Breast epithelium (tissue), 4 donors: Measurements from ENCODE around the gene RREB1. TPM values are rescaled to one million over a fixed set of nuclear protein-coding genes. Genes with fewer than 3 reads are reported as not detected.

Experiments used
- DNase-seq, 2 donors: peaks; one replicate each; pipeline ENCODE4 v3.0.0-alpha.2; 2019; ENCODE audit warnings: low spot score in 2 of 2
- H3K27ac ChIP-seq, 2 donors: fragments of 200-600 bp; sonication (generic) in 1 of 2; one replicate each; pipeline ENCODE4 v1.5.1; 2016 to 2019; ENCODE audit warnings: mild to moderate bottlenecking in 1 of 2
- H3K27me3 ChIP-seq, 2 donors: fragments of 200-600 bp; sonication (generic) in 1 of 2; one replicate each; pipeline versions ENCODE4 v1.5.1 to v1.6.0; 2017 to 2019; ENCODE audit warnings: control low read depth in 1 of 2, mild to moderate bottlenecking in 1 of 2
- H3K36me3 ChIP-seq: fragments of 200-600 bp; one replicate; pipeline ENCODE4 v1.5.1; 2019
- H3K4me1 ChIP-seq, 2 donors: fragments of 200-600 bp; sonication (generic); one replicate each; pipeline ENCODE4 v1.5.1; 2016 to 2019; ENCODE audit warnings: control low read depth in 1 of 2
- H3K4me3 ChIP-seq, 3 donors: fragments of 200-600 bp; sonication (generic); 1 replicate in 2 of 3; 2 replicates in 1 of 3; pipeline ENCODE4 v1.5.1; 2016 to 2019; ENCODE audit warnings: mild to moderate bottlenecking in 3 of 3, moderate library complexity in 2 of 3
- H3K9me3 ChIP-seq, 2 donors: fragments of 200-600 bp; sonication (generic) in 1 of 2; one replicate each; pipeline ENCODE4 v1.5.1; 2016 to 2019; ENCODE audit warnings: control low read depth in 1 of 2
- POLR2A ChIP-seq: fragments of 450-650 bp; IDR thresholded peaks from one replicate; pipeline ENCODE4 v1.6.1; 2016; ENCODE audit warnings: antibody characterized with exemption, mild to moderate bottlenecking, moderate library complexity
- POLR2AphosphoS5 ChIP-seq, 3 donors: sonication (generic); formaldehyde crosslinking; IDR thresholded peaks; one replicate each; pipeline ENCODE4 v1.6.1; 2017; ENCODE audit warnings: antibody characterized with exemption in 3 of 3
- intact Hi-C: fragments of 100-400 bp; cut with DNase I; formaldehyde crosslinking; loops from one replicate; pipeline ENCODE4 v1.15.1; 2023; ENCODE audit warnings: low total_unique reads
- total RNA-seq, 3 donors: library from RNA; depleted of rRNA; stranded (reverse); fragments of >200 nt; gene quantifications; one replicate each; pipeline ENCODE4 v1.1.0, GENCODE V29; 2016
- TF ChIP-seq, protein P1 (sequence below), 3 donors: fragments of 450-650 bp; IDR thresholded peaks; one replicate each; pipeline ENCODE4 v1.5.1; 2016 to 2017; ENCODE audit warnings: antibody characterized with exemption in 3 of 3, mild to moderate bottlenecking in 3 of 3, moderate library complexity in 3 of 3

The RREB1 gene
- total RNA-seq, 3 donors from 2014 or later: 36.0 to 39.8 (median 39.7) TPM

- no peaks in the 10 kb centered on the region for H3K4me1 ChIP-seq
- intact Hi-C loops: no loop called here
- H3K4me3 ChIP-seq: no peak overlapping the region
- no peak for DNase-seq
- no peak overlapping the region for H3K27ac ChIP-seq
- H3K9me3 ChIP-seq: no peaks in the 10 kb centered on the region
- H3K36me3 ChIP-seq: peaks cover 10% of the 10 kb centered on the region
- no peaks in the 10 kb centered on the region for H3K27me3 ChIP-seq
- TF ChIP-seq POLR2A (no peak), POLR2AphosphoS5 (IDR thresholded peaks at IDR 0.05) (no peak)
- TF ChIP-seq, protein P1, sequence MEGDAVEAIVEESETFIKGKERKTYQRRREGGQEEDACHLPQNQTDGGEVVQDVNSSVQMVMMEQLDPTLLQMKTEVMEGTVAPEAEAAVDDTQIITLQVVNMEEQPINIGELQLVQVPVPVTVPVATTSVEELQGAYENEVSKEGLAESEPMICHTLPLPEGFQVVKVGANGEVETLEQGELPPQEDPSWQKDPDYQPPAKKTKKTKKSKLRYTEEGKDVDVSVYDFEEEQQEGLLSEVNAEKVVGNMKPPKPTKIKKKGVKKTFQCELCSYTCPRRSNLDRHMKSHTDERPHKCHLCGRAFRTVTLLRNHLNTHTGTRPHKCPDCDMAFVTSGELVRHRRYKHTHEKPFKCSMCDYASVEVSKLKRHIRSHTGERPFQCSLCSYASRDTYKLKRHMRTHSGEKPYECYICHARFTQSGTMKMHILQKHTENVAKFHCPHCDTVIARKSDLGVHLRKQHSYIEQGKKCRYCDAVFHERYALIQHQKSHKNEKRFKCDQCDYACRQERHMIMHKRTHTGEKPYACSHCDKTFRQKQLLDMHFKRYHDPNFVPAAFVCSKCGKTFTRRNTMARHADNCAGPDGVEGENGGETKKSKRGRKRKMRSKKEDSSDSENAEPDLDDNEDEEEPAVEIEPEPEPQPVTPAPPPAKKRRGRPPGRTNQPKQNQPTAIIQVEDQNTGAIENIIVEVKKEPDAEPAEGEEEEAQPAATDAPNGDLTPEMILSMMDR (IDR thresholded peaks at IDR 0.05): no peak
Measured at GRCh38 chr6:7247828-7248227, 140.1 kb downstream of the RREB1 start.

DNA sequence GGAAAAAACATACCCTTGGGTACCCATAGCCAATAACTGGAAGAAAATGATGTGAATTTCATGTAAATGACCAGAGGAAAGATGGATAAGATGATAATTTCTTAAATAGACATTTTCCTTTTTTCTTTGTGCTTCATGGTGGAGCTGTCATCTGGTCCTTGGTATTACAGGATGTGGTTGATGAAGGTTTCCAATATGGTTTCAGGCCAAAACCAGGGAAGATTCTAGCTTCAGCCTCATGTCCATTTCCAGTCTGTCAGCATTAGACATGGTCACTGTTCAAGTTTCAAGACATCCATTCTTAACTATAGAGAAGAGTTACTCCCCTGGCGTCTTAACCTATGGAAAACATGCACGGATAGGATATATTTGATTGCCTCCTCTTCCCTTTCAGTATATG lies 141.6 kb downstream of the RREB1 start:
- H3K4me3 ChIP-seq: no peak overlapping the region
- no peaks in the 10 kb centered on the region for H3K27me3 ChIP-seq
- H3K9me3 ChIP-seq: no peaks in the 10 kb centered on the region
- intact Hi-C loops: no loop called here
- no peak for TF ChIP-seq POLR2AphosphoS5 (IDR thresholded peaks at IDR 0.05)
- no peak for TF ChIP-seq POLR2A
- TF ChIP-seq, protein P1 (IDR thresholded peaks at IDR 0.05): no peak
- no peaks in the 10 kb centered on the region for H3K4me1 ChIP-seq
- no peak overlapping the region for H3K27ac ChIP-seq
- DNase-seq: no peak
- H3K36me3 ChIP-seq: peaks cover 10% of the 10 kb centered on the region

GRCh38 chr6:7249946-7250643 lies 142.3 kb downstream of the RREB1 start:
- DNase-seq: no peak
- no peak overlapping the region for H3K4me3 ChIP-seq
- TF ChIP-seq POLR2AphosphoS5 (IDR thresholded peaks at IDR 0.05) (no peak), POLR2A (no peak)
- TF ChIP-seq, protein P1 (IDR thresholded peaks at IDR 0.05): no peak
- H3K27ac ChIP-seq: no peak overlapping the region
- no peaks in the 10 kb centered on the region for H3K4me1 ChIP-seq
- intact Hi-C loops: no loop called here
- H3K27me3 ChIP-seq: no peaks in the 10 kb centered on the region
- no peaks in the 10 kb centered on the region for H3K9me3 ChIP-seq
- H3K36me3 ChIP-seq: peaks cover 10% of the 10 kb centered on the region

GRCh38 chr6:7250812-7251211 lies 143.1 kb downstream of the RREB1 start:
- Histone ChIP-seq H3K4me1 (no peaks in the 10 kb centered on the region), H3K9me3 (peaks cover under 1 to 3% of the 10 kb centered on the region in 2 donors), H3K27ac (no peak overlapping the region), H3K4me3 (no peak overlapping the region), H3K36me3 (peaks cover 10% of the 10 kb centered on the region), H3K27me3 (no peaks in the 10 kb centered on the region)
- intact Hi-C loops: no loop called here
- TF ChIP-seq POLR2AphosphoS5 (IDR thresholded peaks at IDR 0.05) (no peak), POLR2A (no peak)
- TF ChIP-seq, protein P1 (IDR thresholded peaks at IDR 0.05): no peak
- DNase-seq: no peak

DNA sequence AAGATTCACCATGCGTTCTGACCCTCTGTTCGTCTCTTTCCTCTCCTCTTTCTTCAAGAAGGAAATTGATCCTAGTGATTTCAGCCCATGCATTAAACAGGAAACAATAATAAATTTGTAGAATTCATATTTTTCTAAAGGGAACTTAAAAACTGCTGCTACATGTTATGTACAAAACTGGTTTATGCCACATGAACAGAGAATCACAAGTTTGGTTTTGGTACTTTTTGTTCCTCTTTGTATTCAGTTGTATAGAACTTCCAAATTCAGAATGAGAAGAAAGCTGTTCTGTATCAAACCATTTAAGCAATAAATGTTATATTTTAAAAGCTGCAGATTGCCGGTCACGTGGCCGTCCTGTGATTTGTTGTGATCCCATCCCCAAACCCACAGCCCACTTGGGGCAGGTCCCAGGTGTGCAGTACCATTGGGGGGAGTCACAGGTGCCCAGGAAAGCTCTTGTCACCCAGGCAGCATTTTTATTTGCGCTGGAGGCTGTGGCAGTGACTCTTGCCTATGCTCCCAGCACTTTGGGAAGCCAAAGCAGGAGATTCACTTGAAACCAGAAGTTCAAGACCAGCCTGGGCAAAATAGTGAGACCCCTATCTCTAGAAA lies 144.0 kb downstream of the RREB1 start:
- no peak for DNase-seq
- Histone ChIP-seq H3K4me3 (no peak overlapping the region), H3K36me3 (peaks cover 10% of the 10 kb centered on the region), H3K9me3 (peaks cover 10 to 11% of the 10 kb centered on the region in 2 donors), H3K4me1 (no peaks in the 10 kb centered on the region), H3K27ac (no peak overlapping the region), H3K27me3 (no peaks in the 10 kb centered on the region)
- TF ChIP-seq POLR2A (no peak), POLR2AphosphoS5 (IDR thresholded peaks at IDR 0.05) (no peak)
- TF ChIP-seq, protein P1 (IDR thresholded peaks at IDR 0.05): no peak
- intact Hi-C loops: no loop called here
